ENCODE measurements around the gene NBEA. TPM values are rescaled to one million over a fixed set of nuclear protein-coding genes. Genes with fewer than 3 reads are reported as not detected.

NBEA gene
- 1.7 and 2.0 TPM in 2 replicates for total RNA-seq (2014; rRNA removed; shearing (Covaris generic))

- peak; percentile 72 for DNase-seq (ENCODE audit: low spot score)
Observed at GRCh38 chr13:34941835-34942731, at the start of gene NBEA. Gene NBEA, plus strand, starts transcription at chr13:34942270. Its CDS starts 551 bp downstream, at chr13:34942821.

DNA sequence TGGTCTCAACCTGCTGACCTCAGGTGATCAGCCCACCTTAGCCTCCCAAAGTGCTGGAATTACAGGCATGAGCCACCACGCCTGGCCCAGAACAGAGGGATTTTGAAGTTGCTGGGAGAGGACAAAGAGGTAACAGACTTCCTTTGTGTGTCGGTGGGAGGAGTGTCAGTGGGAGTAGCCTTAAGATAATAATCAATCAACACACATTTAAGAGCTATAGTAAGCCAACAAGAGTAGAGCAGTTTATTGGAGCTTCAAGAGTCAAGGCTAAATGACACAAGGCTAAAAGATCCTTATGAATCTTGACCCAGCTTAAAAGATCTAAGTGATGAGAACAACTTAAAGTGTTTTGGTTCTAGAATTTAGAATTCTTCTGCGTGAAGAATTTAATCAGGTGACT, 47.3 kb upstream of the NBEA start:
- no peak for DNase-seq (ENCODE audit: low spot score)

- no peak for DNase-seq (ENCODE audit: low spot score)
Observed at GRCh38 chr13:34897220-34897619, 44.9 kb upstream of the NBEA start.

DNA sequence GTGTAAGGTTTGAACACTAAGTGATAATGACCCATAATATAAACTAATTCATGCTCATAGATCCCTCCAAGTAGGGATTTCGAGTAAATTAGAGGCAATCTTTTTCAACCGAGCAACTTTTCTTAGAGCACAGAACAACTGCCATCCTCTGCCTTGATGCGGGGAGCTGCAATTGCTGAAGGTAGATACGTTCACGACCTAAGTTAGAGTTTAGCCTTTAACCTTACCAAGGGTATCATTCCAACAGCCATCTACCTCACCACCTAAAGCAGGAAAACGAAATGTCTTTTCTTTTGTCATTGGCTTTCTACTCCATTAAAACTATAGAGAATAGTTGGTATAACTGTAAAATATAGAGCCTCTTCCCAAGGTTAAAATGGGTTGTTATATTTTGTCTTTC, 42.2 kb upstream of the NBEA start:
- DNase-seq (ENCODE audit: low spot score) = no peak

DNA sequence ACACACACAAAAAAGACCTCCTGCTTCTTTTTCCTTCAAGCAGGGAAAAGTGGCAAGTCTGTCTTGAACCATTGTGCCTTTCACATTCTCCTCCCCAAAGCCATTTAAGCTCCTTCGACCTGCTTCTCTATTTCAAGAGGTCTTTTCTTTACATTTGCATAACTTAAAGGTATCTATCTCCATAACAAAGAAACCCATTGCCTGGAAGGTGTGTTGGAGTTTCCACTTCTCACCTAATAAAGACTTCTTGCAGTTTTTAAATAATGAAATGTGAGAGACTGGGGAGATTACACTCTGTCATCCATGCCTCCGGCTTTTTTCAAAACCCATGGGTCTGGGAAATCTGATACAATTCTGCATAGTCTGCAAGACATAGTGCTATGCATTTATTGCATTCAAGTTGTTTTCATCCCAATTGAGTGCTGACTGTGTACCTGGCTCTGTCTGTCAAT, 41.8 kb upstream of the NBEA start:
- no peak for DNase-seq (ENCODE audit: low spot score)

DNA sequence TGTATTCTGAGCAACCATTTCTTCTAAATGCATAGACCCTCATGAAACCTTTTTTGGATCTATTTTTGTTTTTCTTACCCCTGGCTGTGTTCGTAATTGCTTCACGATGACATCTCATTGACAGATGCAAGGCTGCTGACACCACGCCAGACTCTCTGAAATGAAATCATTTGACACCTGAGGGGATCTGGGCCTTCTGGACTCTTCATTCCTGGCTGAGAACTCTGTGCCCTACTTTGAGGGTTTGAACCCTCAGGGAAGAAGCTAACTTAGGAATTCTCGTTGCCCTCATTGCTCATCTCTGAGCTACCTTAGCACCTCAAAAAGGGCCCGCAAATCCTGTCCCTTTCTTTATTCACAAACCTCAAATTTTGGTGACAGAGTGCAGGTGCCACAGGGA, 40.5 kb upstream of the NBEA start:
- no peak for DNase-seq (ENCODE audit: low spot score)

DNA sequence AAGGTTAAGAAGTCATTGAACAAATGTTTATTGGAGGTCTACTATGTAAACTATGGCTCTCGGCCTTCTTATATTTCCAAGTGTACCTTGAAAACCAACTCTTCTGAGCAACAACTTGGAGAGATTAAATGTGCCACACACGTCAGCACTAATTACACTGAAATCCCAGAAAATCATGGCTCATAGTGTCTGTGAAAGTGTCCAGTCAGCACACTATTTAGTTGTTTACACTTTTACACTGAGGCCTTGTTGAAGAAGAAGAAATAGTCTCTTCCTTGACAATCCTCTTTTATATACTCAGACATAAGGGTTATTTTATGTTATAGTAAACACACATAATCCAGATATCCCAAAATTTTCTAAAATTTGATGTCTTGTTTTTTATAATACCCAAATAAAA, 30.9 kb upstream of the NBEA start:
- peak; percentile 3 for DNase-seq (ENCODE audit: low spot score)

DNA sequence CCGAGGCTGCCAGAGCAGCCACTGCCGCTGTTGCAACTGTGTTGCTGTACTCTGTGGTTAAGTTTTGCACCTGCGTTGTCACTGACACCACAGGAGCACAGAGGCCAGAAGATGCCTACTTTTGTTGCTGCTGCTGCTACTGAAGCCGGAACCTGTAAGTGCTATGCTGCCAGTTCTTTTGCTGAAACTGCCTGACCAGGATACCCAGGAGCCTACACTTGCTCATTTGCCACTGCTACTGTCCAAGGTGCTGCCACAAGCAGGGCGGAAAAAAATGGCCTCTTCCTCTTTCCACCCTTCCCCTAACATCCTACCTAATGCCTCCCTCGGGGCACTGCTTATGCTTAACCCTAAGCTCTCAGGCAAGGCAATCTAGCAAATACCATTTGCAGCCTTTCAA, 29.0 kb upstream of the NBEA start:
- no peak for DNase-seq (ENCODE audit: low spot score)

DNA sequence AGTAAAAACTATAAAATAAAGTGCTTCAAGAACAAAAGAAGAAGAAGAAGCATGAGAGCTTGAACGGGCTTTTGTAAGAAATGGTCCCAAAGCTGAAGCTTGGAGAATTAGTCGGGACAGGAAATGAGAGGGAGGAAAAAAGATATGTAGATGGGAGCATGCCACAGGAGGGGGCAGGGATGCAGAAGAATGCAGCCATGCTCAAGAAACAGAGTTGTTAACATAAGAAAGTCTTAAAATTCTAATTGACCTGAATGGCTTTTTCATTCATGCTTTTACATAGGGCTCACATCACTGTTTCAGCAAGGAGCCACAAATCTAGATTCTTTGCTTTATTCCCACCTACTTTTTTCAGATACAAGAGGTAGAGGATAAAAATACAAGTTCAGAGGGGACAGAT, 27.7 kb upstream of the NBEA start:
- DNase-seq (ENCODE audit: low spot score) = no peak

GRCh38 chr13:34926508-34926907, 15.6 kb upstream of the NBEA start:
- DNase-seq (ENCODE audit: low spot score) = peak; percentile 15

DNA sequence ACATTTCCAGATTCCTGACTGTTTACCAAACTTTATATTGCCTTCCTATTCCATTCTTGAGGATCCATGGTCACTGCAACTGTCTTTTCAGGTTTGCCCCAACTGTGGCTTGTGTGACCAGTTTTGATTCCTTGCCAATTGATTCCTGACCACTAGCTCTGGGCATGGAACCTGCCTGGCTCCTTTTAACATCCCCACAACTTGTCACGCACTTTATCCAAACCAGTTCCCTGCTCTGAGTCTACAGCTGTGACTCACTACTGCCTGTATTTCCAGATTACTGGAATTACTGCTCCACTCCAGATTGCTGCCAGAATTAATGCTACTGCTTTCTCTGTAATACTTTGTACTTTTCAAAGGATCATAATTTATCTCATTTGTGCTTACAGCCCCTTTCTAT, 13.4 kb upstream of the NBEA start:
- peak; percentile 44 for DNase-seq (ENCODE audit: low spot score)

GRCh38 chr13:34931572-34931971, 10.5 kb upstream of the NBEA start:
- peak; percentile 9 for DNase-seq (ENCODE audit: low spot score)

DNA sequence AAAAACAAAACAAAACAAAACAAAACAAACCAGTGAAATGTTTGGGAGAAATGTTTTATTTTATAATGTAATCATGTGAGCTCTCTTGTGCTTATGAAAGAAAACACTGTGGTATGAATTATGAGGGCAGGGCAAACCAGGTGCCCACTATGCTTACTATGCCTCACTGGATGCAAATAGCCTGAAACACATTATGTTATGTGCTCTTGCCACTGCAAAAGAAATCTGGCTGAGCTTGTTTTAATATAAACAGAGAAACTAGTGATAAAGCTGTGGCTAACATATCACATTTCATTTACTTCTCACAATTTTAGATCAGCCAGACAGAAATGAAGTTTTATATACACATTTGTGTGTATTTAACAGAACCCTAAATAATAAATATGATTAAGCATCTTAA, 8.7 kb upstream of the NBEA start:
- no peak for DNase-seq (ENCODE audit: low spot score)

DNA sequence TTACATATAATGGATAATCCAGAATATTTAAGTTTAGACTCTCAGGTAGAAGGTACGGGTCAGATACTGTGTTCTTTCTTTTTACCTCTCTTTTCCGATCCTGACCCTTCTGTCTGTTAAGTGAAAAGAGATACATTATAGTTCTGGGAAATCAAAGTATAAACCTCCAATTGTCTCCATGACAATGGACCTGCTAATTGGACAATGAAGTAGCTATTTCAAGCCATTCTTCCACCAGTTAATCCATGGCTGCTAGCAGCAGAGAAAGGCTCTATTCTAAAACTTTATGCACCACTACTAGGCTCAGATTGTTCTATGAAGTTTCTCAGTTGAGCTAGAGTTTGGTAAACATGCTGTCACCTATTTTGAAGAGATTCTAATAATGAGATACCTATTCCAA, 8.3 kb upstream of the NBEA start:
- no peak for DNase-seq (ENCODE audit: low spot score)

- DNase-seq (ENCODE audit: low spot score) = no peak
Observed at GRCh38 chr13:34935841-34936240, 6.2 kb upstream of the NBEA start.

GRCh38 chr13:34939771-34940170, 2.3 kb upstream of the NBEA start:
- DNase-seq (ENCODE audit: low spot score) = no peak

- no peak for DNase-seq (ENCODE audit: low spot score)
Observed at GRCh38 chr13:34941436-34941834, 635 bp upstream of the NBEA start.

DNA sequence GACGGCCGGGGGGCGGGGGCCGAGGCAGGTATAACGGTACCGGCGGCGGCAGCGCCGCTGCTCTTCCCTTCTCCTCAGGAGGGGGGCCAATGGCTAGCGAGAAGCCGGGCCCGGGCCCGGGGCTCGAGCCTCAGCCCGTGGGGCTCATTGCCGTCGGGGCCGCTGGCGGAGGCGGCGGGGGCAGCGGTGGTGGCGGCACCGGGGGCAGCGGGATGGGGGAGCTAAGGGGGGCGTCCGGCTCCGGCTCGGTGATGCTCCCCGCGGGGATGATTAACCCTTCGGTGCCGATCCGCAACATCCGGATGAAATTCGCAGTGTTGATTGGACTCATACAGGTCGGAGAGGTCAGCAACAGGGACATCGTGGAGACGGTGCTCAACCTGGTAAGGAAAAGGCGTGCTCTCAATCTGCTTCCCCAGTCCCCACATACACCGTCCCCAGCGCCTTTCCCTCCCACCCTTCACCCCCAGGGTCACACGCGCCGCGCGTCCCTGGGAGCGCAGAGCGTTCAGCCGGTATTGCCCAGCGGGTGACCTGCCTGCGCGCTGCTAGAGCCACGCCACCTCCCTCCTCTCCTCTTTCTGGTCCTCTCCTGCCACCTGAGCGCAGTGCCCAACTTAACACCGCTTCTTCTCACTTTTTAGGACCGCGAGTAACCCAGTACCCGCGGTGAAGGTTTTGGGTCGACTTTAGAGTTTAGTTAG, 814 bp downstream of the NBEA start:
- peak; percentile 12 for DNase-seq (ENCODE audit: low spot score)

GRCh38 chr13:34943436-34944273, 1.6 kb downstream of the NBEA start:
- no peak for DNase-seq (ENCODE audit: low spot score)

GRCh38 chr13:34944274-34944634, 2.2 kb downstream of the NBEA start:
- no peak for DNase-seq (ENCODE audit: low spot score)

- no peak for DNase-seq (ENCODE audit: low spot score)
Observed at GRCh38 chr13:34944751-34945150, 2.7 kb downstream of the NBEA start.

DNA sequence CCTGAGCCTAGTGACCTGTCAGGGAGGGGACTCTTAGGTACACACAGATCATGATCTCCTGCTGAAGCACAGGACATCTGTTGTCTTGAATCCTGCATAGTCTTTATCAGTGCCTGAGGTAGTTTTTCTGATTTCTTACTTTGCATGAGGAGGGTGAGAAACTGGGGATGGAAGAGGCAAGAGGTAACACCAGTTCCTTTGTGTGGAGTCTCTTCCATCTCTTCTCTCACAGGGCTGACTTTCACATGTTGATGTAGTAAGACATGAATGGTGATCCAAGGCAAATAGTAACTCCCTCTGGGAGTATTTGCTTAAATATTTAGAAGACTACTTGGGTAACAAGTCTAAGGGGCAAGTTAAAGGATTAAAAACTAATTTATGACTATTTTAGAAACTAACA, 9.5 kb downstream of the NBEA start:
- DNase-seq (ENCODE audit: low spot score) = no peak

All from H4 (cell line).